GM12872 (cell line): ENCODE data around the gene TTC28.

Experiments used
- CTCF ChIP-seq: IDR thresholded peaks from 3 replicates; pipeline ENCODE4 v1.5.1; 2011; ENCODE audit warnings: low read depth, mild to moderate bottlenecking, low read length, moderate library complexity; ENCODE audit not compliant: insufficient read depth

The TTC28 gene

GRCh38 chr22:28230671-28231070 is 449.0 kb downstream of the TTC28 start:
- TF ChIP-seq CTCF, result no peak

- TF ChIP-seq CTCF, result no peak
Measured at GRCh38 chr22:28229566-28230485, 449.8 kb downstream of the TTC28 start.

DNA sequence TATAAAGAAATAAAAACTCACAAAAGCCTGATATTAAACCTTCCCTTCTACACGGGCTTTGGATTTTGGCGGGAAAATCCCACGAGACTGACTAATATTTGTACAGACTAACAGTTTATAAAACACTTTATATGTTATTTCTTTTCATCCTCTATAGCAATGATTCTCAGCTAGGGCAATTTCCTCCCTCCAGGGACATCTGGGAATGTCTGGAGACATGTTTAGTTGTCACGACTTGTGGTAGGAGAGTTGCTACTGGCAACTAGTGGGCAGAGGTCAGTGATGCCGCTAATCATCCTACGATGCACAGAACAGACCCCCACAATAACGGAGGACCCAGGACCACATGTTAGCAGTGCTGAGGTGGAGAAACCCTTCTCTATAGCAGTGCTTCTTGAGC is 455.8 kb downstream of the TTC28 start:
- no peak for TF ChIP-seq CTCF

DNA sequence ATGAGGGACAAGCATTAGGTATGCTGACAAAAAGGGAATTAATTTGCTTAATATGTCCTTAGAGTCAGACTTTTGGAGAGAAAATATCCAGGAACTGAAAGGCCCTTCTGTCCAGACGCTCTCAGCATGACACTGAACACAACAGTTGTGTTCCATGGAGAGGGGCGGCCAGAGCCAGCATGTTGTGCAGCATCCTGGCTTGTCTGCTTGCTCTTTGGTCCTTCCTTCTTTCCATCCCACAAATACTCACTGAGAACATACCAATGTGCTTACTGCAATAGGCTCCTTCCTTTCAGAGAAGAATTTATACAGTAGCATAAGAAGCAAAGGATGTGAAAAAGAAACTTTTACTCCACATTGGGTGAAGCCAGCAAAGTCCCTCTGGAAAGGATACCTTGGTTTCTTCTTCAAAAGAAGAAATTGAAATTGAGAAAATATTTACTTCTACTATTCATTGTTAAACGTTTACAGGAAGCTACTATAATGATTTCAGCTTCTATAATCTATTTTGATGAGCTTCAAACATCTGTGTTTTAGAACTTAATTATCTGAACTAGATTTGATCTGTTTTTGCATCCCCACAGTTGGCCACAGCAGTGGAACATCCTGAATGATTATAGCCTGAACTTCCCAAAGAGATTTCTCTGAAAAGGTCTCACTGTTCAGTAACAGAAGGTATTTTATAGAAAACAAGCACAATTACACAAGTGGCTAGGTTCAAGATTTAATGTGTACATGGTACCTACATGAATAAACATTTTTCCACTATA is 456.5 kb downstream of the TTC28 start:
- TF ChIP-seq CTCF, result no peak

DNA sequence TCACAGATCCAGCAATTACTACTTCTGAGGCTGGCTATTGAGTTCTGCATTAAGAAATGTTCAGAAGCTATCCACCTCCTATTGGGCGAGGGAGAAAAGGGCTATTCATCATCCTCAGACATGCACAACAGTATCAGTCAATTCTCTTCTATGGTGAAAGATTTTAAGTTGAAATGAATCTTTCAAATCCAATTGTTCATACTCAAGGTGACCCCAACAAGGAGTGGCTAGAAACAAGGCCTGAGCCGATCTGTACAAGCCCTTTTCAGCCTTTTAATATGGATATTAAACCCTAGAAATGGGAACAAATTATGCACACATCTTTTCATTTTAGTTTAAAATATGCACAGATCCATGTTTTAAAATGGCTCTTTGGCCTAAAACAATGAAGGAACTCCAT is 457.1 kb downstream of the TTC28 start:
- TF ChIP-seq CTCF, result no peak

- no peak for TF ChIP-seq CTCF
Measured at GRCh38 chr22:28222052-28222451, 457.6 kb downstream of the TTC28 start.

GRCh38 chr22:28220626-28221363 is 458.8 kb downstream of the TTC28 start:
- TF ChIP-seq CTCF, result no peak
